Right lobe of liver (tissue), 6 donors: Measurements from ENCODE around the gene TSR3. TPM values are rescaled to one million over a fixed set of nuclear protein-coding genes. Genes with fewer than 3 reads are reported as not detected.
A peak's percentile ranks its signal among the peaks of the same experiment; 100 is the strongest.

Source experiments
- ATAC-seq, 4 donors: fragments of 200-7000 bp; cut with Tn5 transposase; one replicate each; pipeline ENCODE4 v1.9.1; 2020; ENCODE audit warnings: mild to moderate bottlenecking in 4 of 4, moderate library complexity in 4 of 4
- DNase-seq, 3 donors: peaks; one replicate each; pipeline ENCODE4 v3.0.0-alpha.2; 2020
- H3K27ac ChIP-seq, 3 donors: fragments of 200-600 bp; one replicate each; pipeline ENCODE4 v1.8.0; 2022
- H3K27me3 ChIP-seq, 2 donors: fragments of 200-600 bp; one replicate each; pipeline ENCODE4 v1.8.0; 2022
- H3K36me3 ChIP-seq, 4 donors: fragments of 200-600 bp; sonication (generic) in 1 of 4; one replicate each; pipeline versions ENCODE4 v1.5.1 to v1.8.0; 2017 to 2022; ENCODE audit warnings: control low read depth in 1 of 4
- H3K4me1 ChIP-seq, 4 donors: fragments of 200-600 bp; sonication (generic) in 1 of 4; one replicate each; pipeline versions ENCODE4 v1.5.1 to v1.8.0; 2017 to 2022; ENCODE audit warnings: control low read depth in 1 of 4
- H3K4me3 ChIP-seq, 3 donors: fragments of 200-600 bp; one replicate each; pipeline ENCODE4 v1.8.0; 2022
- H3K9me3 ChIP-seq, 4 donors: fragments of 200-600 bp; sonication (generic) in 1 of 4; one replicate each; pipeline versions ENCODE4 v1.5.1 to v1.8.0; 2017 to 2022; ENCODE audit warnings: control low read depth in 1 of 4
- CTCF ChIP-seq, 4 donors: fragments of 200-600 bp in 3 of 4; fragments of 450-650 bp in 1 of 4; IDR thresholded peaks; one replicate each; pipeline versions ENCODE4 v1.5.1 to v1.8.0; 2016 to 2022; ENCODE audit warnings: antibody characterized with exemption in 4 of 4, mild to moderate bottlenecking in 2 of 4
- POLR2A ChIP-seq: fragments of 450-650 bp; IDR thresholded peaks from one replicate; pipeline ENCODE4 v1.6.1; 2017; ENCODE audit warnings: antibody characterized with exemption, mild to moderate bottlenecking
- WGBS: methylation state at CpG from one replicate; pipeline ENCODE4 v1.1.6; 2018; ENCODE audit warnings: low coverage, low lambda C conversion rate; ENCODE audit not compliant: insufficient coverage; ENCODE audit errors: missing lambda C conversion rate; 5-methylcytosine and 5-hydroxymethylcytosine counted together
- intact Hi-C, 2 donors: fragments of 100-400 bp; cut with DNase I; formaldehyde crosslinking; loops; one replicate each; pipeline versions ENCODE4 v1.11.2 to v1.14.1; 2022
- total RNA-seq, 6 experiments: library from RNA; depleted of rRNA in 2 of 6; stranded (reverse); fragments of >200 nt in 2 of 6; fragmentation: NEBNext Ultra II Directional in 3 of 6; extraction: Animal tissue kit (Norgen Biotek cat#: 25700) in 3 of 6; gene quantifications; one replicate each; pipeline versions ENCODE4 v1.1.0 to v1.2.4, GENCODE V29; 2016 to 2023
- donor health status: DM: no; HTN: yes; CAD: no.
- donor health status: DM: no; HTN: no; CAD: no.
- donor health status: DM: no; HTN: no; CAD: no.
- donor health status: DM: no; HTN: yes; CAD: no.
- donor health status: DM: no; HTN: yes; CAD: no.

The TSR3 gene
- total RNA-seq, 6 experiments from 2014 or later: 20.7 to 66.5 (median 24.5) TPM

GRCh38 chr16:1371054-1371978 is 19.6 kb upstream of the TSR3 start:
- intact Hi-C loops: no loop called here
- DNase-seq (no peak), ATAC-seq (no peak)
- no peak overlapping the region for H3K4me3 ChIP-seq
- H3K27me3 ChIP-seq: no peaks in the 10 kb centered on the region
- H3K27ac ChIP-seq: no peak overlapping the region
- H3K36me3 ChIP-seq: peaks cover 0 to 21% (median 1%) of the 10 kb centered on the region in 4 donors
- WGBS: 90% methylated on average over 2 of the region's 33 CpGs
- H3K9me3 ChIP-seq: no peaks in the 10 kb centered on the region
- no peak for TF ChIP-seq POLR2A
- TF ChIP-seq CTCF (IDR thresholded peaks at IDR 0.05): no peak
- no peaks in the 10 kb centered on the region for H3K4me1 ChIP-seq

- Histone ChIP-seq H3K9me3 (no peaks in the 10 kb centered on the region), H3K36me3 (peaks cover 0 to 52% (median 14%) of the 10 kb centered on the region in 4 donors), H3K27ac (no peak overlapping the region), H3K4me3 (no peak overlapping the region), H3K4me1 (no peaks in the 10 kb centered on the region), H3K27me3 (no peaks in the 10 kb centered on the region)
- TF ChIP-seq POLR2A (no peak), CTCF (IDR thresholded peaks at IDR 0.05) (no peak)
- ATAC-seq (no peak), DNase-seq (peak in 1 of 3 donors; percentile 42)
- intact Hi-C loops: no loop called here
- 82% methylated on average over 9 of the region's 27 CpGs for WGBS
Observed at GRCh38 chr16:1367486-1368174, 16.0 kb upstream of the TSR3 start.

GRCh38 chr16:1366712-1367299 is 15.1 kb upstream of the TSR3 start:
- Histone ChIP-seq H3K27ac (no peak overlapping the region), H3K4me1 (no peaks in the 10 kb centered on the region), H3K27me3 (no peaks in the 10 kb centered on the region), H3K4me3 (no peak overlapping the region), H3K36me3 (peaks cover 0 to 60% (median 15%) of the 10 kb centered on the region in 4 donors), H3K9me3 (no peaks in the 10 kb centered on the region)
- intact Hi-C loops: no loop called here
- 85% methylated on average over 3 of the region's 24 CpGs for WGBS
- DNase-seq (peak in 1 of 3 donors; percentile 40), ATAC-seq (peak in 1 of 4 donors; percentile 4)
- no peak for TF ChIP-seq CTCF (IDR thresholded peaks at IDR 0.05)
- no peak for TF ChIP-seq POLR2A

GRCh38 chr16:1366060-1366711 is 14.5 kb upstream of the TSR3 start:
- DNase-seq: peak in 1 of 3 donors; percentile 42
- no peaks in the 10 kb centered on the region for H3K9me3 ChIP-seq
- TF ChIP-seq CTCF (IDR thresholded peaks at IDR 0.05): no peak
- no peak for TF ChIP-seq POLR2A
- H3K27me3 ChIP-seq: no peaks in the 10 kb centered on the region
- peak in 1 of 4 donors; percentile 3 for ATAC-seq
- no peaks in the 10 kb centered on the region for H3K4me1 ChIP-seq
- no peak overlapping the region for H3K4me3 ChIP-seq
- peaks cover 0 to 57% (median 15%) of the 10 kb centered on the region in 4 donors for H3K36me3 ChIP-seq
- intact Hi-C loops: no loop called here
- H3K27ac ChIP-seq: no peak overlapping the region
- WGBS: 84% methylated on average over 2 of the region's 29 CpGs
